HG03460 (cell line): ENCODE data around the gene LRFN3.
"Not testable (repeated sequence)": the region's sequence is repeated elsewhere in the genome, so short reads cannot be mapped to it uniquely, and the experiment has no call there.

Experiments used
- ATAC-seq: cut with Tn5 transposase; IDR thresholded peaks from one replicate; pipeline ENCODE4 v1.9.1; 2021; ENCODE audit not compliant: unreplicated experiment

Gene LRFN3

DNA sequence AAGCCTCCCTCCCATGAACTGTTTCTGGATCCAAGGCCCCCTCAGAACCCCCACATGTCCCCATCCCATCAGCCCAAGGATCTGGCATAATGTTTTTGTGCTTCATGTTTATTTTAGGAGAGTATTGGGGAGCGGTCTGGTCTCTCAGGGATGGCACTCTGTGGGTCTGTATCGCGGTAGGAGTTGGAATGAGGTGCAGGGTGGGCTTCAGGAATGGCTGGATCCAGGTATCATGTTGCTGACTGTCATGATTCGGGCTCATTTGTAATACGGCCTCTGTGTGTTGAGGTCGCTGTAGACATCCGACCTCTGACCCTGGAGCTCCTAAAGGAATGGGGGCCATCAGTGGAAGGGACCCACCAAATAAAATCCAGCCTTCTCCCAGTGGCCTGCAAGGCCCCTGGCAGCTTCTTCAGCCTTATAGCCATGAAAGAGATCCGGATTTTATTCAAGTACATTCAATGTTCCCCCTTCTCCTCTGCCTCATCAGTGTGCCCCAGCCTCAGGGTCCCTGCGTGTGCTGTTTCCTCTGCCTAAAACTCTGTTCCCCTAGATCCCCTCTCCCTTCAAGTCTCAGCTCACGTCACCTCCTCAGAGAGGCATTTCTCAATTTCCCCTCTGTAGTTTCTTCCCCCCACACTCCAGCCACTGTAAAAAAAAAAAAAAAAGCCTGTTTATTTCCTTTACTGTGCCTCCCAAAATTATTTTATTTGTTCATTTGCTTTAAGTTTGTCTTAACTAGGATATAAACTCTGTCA, 31.7 kb upstream of the LRFN3 start:
- ATAC-seq: no peak

- no peak for ATAC-seq
Observed at GRCh38 chr19:35905178-35905727, 30.9 kb upstream of the LRFN3 start.

DNA sequence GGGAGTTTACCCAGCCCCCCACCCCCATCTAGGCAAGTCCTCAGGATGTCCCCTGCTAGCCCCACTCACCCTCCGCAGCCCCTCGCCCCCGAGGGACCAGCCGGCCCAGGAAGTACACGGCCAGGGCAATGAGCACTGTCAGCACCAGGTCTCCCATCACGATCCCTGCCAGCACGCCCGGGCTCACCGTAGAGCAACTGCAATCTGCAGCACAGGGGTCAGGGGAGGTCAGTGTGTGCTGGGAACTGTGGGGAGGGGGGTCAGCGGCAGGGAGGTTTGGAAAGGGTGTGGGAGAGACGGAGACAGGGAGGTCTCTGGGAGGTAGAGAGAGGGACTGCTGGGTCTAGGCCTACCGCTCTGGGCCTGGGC, 28.8 kb upstream of the LRFN3 start:
- no peak for ATAC-seq

DNA sequence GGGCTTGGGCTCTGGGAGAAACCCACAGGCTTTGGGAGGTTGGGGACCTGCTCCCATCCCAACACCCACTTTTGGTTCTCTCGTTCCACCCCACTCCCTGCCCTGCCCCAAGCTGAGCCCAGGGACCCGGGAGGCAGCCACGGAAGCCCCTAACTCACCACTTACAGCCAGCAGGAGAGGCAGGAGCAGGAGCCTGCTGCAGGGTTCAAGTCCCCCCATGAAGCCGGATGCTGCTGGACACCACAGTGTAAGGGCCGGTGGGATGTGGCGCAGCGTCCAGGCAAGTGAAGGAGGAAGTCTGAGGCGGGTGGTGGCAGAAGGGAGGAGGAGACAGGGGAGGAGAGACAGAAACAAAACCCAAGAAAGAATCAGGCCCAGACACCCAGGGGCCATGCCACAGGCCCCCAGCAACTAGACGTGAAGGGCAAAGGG, 28.1 kb upstream of the LRFN3 start, which contains the start of gene TYROBP:
Gene TYROBP, minus strand, starts transcription at position 286 of the 432 bp plus-strand sequence. Its CDS starts 67 bp downstream, at position 219.
- no peak for ATAC-seq

GRCh38 chr19:35908973-35909683, 27.0 kb upstream of the LRFN3 start:
- peak; percentile 46 for ATAC-seq

GRCh38 chr19:35909684-35910035, 26.5 kb upstream of the LRFN3 start:
- ATAC-seq: no peak

GRCh38 chr19:35910355-35910754, 25.8 kb upstream of the LRFN3 start:
- ATAC-seq: not testable (repeated sequence)

DNA sequence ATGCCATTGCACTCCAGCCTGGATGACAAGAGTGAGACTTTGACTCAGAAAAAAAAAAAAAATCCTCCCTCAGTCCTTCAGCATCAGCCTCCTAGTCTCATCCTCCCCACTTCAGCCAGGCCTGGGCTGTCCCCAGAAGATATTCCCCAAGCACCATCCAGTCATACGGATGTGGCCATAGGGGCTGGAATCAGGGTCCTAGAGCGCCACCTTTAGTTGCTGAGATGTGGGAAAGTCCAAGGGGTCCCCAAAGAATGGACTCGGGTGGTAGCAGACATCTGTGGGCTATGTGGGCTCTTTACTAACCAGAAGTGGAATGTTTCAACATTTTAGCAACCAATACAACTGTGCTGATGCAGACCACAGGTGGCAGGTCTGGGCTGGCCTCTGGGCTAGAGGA, 25.0 kb upstream of the LRFN3 start:
- ATAC-seq: no peak

- ATAC-seq: no peak
Observed at GRCh38 chr19:35911790-35912189, 24.4 kb upstream of the LRFN3 start.

DNA sequence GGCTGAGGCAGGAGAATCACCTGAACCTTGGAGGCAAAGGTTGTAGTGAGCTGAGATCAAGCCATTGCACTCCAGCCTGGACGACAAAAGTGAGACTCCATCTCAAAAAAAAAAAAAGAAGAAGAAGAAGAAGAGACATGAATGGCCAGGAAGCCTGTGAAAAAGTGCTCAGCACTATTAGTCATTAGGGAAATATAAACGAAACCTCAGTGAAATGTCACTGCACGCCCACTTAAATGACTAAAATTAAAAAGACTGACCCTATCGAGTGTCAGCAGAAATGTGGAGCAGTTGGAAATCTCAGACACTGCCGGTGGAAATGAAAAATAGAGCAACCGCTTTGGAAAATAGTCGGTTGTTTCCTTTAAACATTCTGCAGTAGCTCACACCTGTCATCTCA, 22.6 kb upstream of the LRFN3 start:
- ATAC-seq: no peak

DNA sequence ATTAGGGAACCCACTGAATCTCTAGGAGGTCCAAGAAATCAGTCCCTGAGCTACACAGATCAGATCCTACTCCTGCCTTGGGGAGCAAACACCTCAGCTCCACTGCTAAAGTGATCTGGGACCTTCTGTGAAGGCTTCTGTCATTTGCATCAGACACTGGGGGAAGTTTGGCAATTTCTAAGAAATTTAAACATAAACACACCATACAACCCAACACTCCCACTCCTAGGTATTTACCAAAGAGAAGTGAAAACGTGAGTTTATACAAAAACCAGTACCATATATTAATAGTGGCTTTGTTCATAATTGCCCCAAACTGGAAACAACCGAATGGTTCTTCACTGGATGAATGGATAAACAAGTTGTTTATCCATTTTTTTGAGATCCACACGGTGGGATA, 20.7 kb upstream of the LRFN3 start:
- ATAC-seq: no peak

- ATAC-seq: no peak
Observed at GRCh38 chr19:35919306-35919705, 16.9 kb upstream of the LRFN3 start.

- ATAC-seq: no peak
Observed at GRCh38 chr19:35921012-35921411, 15.2 kb upstream of the LRFN3 start.

- no peak for ATAC-seq
Observed at GRCh38 chr19:35925501-35925900, 10.7 kb upstream of the LRFN3 start.

DNA sequence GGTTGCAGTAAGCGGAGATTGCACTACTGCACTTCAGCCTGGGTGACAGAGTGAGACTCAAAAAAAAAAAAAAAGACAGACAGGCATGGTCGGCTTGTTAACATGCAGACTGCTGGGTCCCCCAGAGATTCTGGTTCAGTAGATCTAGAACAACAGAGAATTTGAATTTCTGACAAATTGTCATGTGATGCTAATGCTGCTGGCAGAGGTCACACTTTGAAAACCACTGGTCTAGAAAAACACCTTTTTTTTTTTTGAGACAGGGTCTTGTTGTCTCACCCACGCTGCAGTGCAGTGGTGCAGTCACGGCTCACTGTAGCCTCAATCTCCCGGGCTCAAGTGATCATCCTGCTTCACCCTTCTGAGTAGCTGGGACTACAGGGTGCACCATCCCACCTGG, 7.7 kb upstream of the LRFN3 start:
- ATAC-seq: no peak

GRCh38 chr19:35929876-35930275, 6.3 kb upstream of the LRFN3 start:
- ATAC-seq: no peak

DNA sequence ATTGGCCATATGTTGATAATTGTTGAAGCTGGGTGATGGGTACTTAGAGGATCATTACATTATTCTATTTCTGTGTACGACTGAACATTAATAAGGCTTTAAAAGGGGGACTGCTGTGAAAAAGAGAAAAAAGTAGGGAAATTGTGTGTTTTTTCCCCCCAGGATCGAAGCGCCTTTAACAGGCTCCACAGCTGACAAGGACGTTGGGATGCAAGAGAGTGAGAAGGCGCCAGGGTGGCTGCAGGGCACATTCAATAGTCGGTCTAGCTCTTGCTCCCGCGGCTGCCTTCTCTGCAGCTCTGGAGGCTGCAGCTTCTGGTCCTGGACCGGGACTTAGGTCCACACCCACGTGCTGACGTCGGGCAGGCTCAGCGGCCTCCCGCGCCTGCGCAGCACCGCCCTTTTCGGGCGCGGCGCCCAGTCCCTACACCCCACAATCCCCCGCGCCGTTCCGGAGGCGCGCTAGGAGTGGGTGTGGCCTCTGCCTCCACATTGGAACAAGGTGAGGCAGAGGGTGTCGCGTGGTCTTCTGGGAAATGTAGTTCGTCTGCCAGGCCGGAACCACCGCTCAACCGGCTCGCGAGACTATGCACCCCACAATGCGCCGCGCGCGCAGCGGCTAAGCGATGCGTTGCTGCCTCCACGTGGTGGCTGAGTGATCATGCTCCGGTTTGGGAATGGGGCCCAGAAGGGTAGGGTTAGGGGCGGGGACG, 4.9 kb upstream of the LRFN3 start:
- peak; percentile 88 for ATAC-seq

- ATAC-seq: no peak
Observed at GRCh38 chr19:35931874-35932202, 4.3 kb upstream of the LRFN3 start.

GRCh38 chr19:35932291-35932936, 3.8 kb upstream of the LRFN3 start:
- ATAC-seq: no peak

DNA sequence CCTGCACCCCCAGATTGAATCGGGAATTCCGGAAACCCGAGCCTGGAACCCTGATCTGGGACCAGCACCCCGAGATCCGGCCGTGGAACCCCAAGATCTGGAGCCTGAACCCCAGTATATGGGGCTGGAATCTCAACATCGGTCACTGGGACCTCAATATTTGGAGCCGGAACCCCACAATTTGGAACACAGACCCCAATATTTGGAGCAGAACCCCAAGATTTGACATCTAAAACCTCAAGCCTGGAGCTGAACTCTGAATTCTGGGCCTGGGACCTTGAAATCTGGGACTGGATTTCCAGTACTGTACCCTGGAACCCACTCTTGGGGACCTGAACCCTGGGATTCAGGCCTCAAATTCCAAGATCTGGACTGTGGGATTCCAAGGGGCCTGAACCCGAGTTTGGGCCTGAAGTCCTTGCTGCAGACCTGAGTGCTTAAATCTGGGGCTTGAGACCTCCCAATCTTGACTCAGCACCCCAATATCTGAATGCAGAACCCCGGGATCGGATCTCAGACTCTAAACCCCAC, 629 bp downstream of the LRFN3 start:
- ATAC-seq: no peak
